MCF 10A (cell line): Measurements from ENCODE around the gene HIPK1. TPM values are rescaled to one million over a fixed set of nuclear protein-coding genes. Genes with fewer than 3 reads are reported as not detected.
A peak's percentile ranks its signal among the peaks of the same experiment; 100 is the strongest.

Experiments used
- BruUV-seq: library from RNA; stranded (reverse); fragments of 400-500 nt; replicated peaks from 2 replicates; lab custom pipeline; 2021; lab: Mats Ljungman, UMichigan
- CTCF ChIA-PET: fragments of 300-600 bp; sonication (Branson Sonifier 250); formaldehyde crosslinking; extraction: SDS; loops from one replicate; lab custom pipeline; 2021; ENCODE audit warnings: antibody characterized with exemption, inconsistent platforms; lab: Yijun Ruan, JAX
- POLR2A ChIA-PET: fragments of 300-600, 350-650 bp; sonication (Branson Sonifier 250); formaldehyde crosslinking; extraction: SDS; loops from one replicate; lab custom pipeline; 2020; ENCODE audit warnings: antibody characterized with exemption, inconsistent platforms; lab: Yijun Ruan, JAX
- DNase-seq: peaks from one replicate; pipeline ENCODE4 v3.0.0-alpha.2; 2018; ENCODE audit not compliant: unreplicated experiment
- H3K27ac Mint-ChIP-seq: one replicate; pipeline ENCODE4 v1.8.0; 2022; ENCODE audit warnings: mild to moderate bottlenecking, low read depth, mixed read lengths; ENCODE audit not compliant: unreplicated experiment
- H3K27me3 Mint-ChIP-seq: one replicate; pipeline ENCODE4 v1.8.0; 2022; ENCODE audit warnings: mixed read lengths; ENCODE audit not compliant: insufficient read depth, unreplicated experiment
- H3K36me3 Mint-ChIP-seq: one replicate; pipeline ENCODE4 v1.8.0; 2022; ENCODE audit warnings: mild to moderate bottlenecking, moderate library complexity, mixed read lengths; ENCODE audit not compliant: insufficient read depth, unreplicated experiment
- H3K4me1 Mint-ChIP-seq: one replicate; pipeline ENCODE4 v1.8.0; 2022; ENCODE audit warnings: mixed read lengths; ENCODE audit not compliant: insufficient read depth, unreplicated experiment
- H3K4me3 Mint-ChIP-seq: one replicate; pipeline ENCODE4 v1.8.0; 2022; ENCODE audit warnings: mild to moderate bottlenecking, moderate library complexity, mixed read lengths; ENCODE audit not compliant: unreplicated experiment
- H3K9me3 Mint-ChIP-seq: one replicate; pipeline ENCODE4 v1.8.0; 2022; ENCODE audit warnings: mixed read lengths; ENCODE audit not compliant: unreplicated experiment
- intact Hi-C: fragments of 100-400 bp; cut with micrococcal nuclease; formaldehyde crosslinking; loops from 2 replicates; pipeline ENCODE4 v1.14.1; 2022
- total RNA-seq: library from RNA; stranded (reverse); gene quantifications from 2 replicates; pipeline ENCODE4 v1.2.3, GENCODE V29; 2022
- TF ChIP-seq, protein P1 (sequence below): fragments of 200-600 bp; IDR thresholded peaks from one replicate; pipeline ENCODE4 v1.8.0; 2022; ENCODE audit warnings: antibody characterized with exemption, mild to moderate bottlenecking; ENCODE audit not compliant: unreplicated experiment

Gene HIPK1
- total RNA-seq, 1 experiment from 2014 or later, result 46.7 TPM

DNA sequence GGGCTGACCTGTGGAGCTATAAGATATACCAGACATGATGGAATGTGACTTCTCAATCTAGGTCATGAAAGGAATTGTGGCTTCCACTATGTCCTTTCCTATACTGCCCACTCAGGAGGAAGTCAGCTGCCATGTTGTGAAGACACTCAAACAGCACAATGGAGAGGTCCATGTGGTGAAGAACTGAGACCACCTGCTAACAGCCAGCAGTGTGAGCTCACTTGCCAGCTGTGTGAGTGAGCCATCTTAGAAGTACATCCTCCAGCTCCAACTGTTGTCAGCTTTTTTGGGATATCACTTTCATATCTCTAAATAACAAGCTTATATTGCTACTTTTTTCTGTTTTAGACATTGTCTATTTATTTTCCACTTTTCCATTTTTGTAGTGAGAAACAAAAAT is 79.9 kb downstream of the HIPK1 start:
- no TSS peak for BruUV-seq
- POLR2A ChIA-PET, result interaction anchor here (0.9 kb wide), 1 partner anchor 30 kb away, joined by 3 read pairs; the partner anchor contains the start of gene OLFML3
- CTCF ChIA-PET, result interaction anchor here (0.5 kb wide), 1 partner anchor 170 kb away, joined by 4 read pairs; no protein-coding TSS in a partner anchor
- no peak overlapping the region for H3K4me3 Mint-ChIP-seq
- H3K4me1 Mint-ChIP-seq, result peaks cover 6% of the 10 kb centered on the region
- no peaks in the 10 kb centered on the region for H3K9me3 Mint-ChIP-seq
- no peaks in the 10 kb centered on the region for H3K27me3 Mint-ChIP-seq
- peaks cover 6% of the 10 kb centered on the region for H3K36me3 Mint-ChIP-seq
- no peak for DNase-seq
- intact Hi-C loops, result no loop called here
- no peak overlapping the region for H3K27ac Mint-ChIP-seq
- TF ChIP-seq, protein P1, sequence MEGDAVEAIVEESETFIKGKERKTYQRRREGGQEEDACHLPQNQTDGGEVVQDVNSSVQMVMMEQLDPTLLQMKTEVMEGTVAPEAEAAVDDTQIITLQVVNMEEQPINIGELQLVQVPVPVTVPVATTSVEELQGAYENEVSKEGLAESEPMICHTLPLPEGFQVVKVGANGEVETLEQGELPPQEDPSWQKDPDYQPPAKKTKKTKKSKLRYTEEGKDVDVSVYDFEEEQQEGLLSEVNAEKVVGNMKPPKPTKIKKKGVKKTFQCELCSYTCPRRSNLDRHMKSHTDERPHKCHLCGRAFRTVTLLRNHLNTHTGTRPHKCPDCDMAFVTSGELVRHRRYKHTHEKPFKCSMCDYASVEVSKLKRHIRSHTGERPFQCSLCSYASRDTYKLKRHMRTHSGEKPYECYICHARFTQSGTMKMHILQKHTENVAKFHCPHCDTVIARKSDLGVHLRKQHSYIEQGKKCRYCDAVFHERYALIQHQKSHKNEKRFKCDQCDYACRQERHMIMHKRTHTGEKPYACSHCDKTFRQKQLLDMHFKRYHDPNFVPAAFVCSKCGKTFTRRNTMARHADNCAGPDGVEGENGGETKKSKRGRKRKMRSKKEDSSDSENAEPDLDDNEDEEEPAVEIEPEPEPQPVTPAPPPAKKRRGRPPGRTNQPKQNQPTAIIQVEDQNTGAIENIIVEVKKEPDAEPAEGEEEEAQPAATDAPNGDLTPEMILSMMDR, result no peak

DNA sequence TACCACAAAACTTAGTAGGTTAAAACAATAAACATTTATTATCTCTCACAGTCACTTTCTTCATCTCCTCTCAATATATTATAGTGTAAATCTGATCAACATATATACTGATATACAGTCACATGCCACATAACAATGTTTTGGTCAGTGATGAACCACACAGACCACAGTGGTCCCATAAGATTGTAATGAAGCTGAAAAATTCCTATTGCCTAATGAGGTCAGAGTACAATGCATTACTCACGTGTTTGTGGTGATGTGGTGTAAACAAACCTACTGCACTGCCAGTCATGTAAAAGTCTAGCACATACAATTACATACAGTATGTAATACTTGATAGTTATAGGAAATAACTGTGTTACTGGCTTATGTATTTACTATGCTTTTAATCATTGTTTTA is 80.3 kb downstream of the HIPK1 start:
- intact Hi-C loops, result no loop called here
- no peak overlapping the region for H3K4me3 Mint-ChIP-seq
- BruUV-seq, result no TSS peak
- POLR2A ChIA-PET, result interaction anchor here (0.9 kb wide), 1 partner anchor 31 kb away, joined by 3 read pairs; the partner anchor contains the start of gene OLFML3
- TF ChIP-seq, protein P1, result no peak
- no peaks in the 10 kb centered on the region for H3K27me3 Mint-ChIP-seq
- H3K4me1 Mint-ChIP-seq, result peaks cover 6% of the 10 kb centered on the region
- no peak overlapping the region for H3K27ac Mint-ChIP-seq
- H3K9me3 Mint-ChIP-seq, result no peaks in the 10 kb centered on the region
- CTCF ChIA-PET, result interaction anchor here (0.6 to 1.3 kb wide), 2 partner anchors 31 to 662 kb away, joined by 3 to 5 read pairs; partner anchors contain the start of gene OLFML3
- DNase-seq, result peak; percentile 40
- peaks cover 6% of the 10 kb centered on the region for H3K36me3 Mint-ChIP-seq

DNA sequence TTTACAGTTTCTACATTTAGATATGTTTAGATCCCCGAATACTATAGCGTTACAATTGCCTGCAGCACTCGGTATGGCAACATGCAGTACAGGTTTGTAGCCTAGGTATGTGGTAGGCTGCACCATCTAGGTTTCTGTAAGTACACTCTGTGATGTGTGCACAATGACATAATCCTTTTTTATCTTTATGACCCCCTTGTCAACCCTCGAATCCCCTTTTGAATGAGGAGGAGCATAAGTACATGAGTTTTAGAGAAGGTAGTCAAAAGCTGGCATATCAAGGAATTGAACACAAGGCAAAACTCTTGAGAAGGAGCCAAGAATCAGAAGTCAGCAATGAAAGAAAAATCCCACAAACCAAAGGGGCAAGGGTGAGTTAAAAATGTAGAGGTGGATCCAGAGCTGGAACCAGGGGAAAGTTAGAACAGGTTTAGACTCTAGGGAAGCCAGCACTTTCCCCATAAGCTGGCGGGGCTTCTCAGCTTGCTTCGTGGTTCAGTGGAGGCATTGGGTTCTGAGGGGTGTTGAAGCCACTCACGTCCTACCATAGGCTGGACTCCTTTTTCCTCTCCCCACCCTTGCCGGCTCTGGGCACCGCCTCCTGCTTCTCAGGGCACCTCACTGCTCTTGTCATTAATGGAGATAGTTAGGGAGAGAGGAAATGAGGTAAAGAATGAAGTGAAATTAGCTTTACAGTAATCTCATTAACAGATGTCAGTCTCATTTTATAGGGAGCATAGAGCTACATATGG is 81.5 kb downstream of the HIPK1 start:
- H3K4me1 Mint-ChIP-seq, result peaks cover 12% of the 10 kb centered on the region
- intact Hi-C loops, result no loop called here
- H3K27ac Mint-ChIP-seq, result no peak overlapping the region
- TF ChIP-seq, protein P1, result no peak
- ChIA-PET POLR2A (interaction anchor here (0.7 kb wide), 1 partner anchor 99 kb away, joined by 3 read pairs; no protein-coding TSS in a partner anchor), CTCF (interaction anchor here (0.7 to 1.3 kb wide), 4 partner anchors 32 to 420 kb away, joined by 3 to 5 read pairs (median 3); partner anchors contain the start of gene OLFML3)
- peaks cover 4% of the 10 kb centered on the region for H3K36me3 Mint-ChIP-seq
- no peaks in the 10 kb centered on the region for H3K9me3 Mint-ChIP-seq
- BruUV-seq, result no TSS peak
- DNase-seq, result no peak
- H3K27me3 Mint-ChIP-seq, result no peaks in the 10 kb centered on the region
- H3K4me3 Mint-ChIP-seq, result no peak overlapping the region

DNA sequence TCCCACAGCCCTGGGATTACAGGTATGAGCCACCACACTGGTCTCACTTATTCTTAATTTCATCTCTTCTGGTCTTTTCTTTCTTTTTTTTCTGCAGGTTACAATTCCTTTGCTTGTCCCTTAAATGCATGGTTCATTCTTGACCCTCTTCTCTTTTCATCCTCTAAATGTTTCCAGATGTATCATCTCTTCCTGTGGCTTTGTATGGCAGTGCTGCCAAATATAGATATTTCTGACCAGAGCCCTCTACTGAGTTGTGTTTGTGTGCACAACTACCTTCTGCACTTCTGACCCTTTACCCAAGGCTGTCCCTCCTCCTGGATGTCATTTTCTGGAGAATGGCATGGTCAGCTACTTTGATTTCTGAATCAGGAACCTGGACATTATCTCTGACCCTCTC is 82.7 kb downstream of the HIPK1 start:
- H3K4me3 Mint-ChIP-seq, result no peak overlapping the region
- no peak for DNase-seq
- intact Hi-C loops, result no loop called here
- no peaks in the 10 kb centered on the region for H3K36me3 Mint-ChIP-seq
- peaks cover 12% of the 10 kb centered on the region for H3K4me1 Mint-ChIP-seq
- H3K27me3 Mint-ChIP-seq, result no peaks in the 10 kb centered on the region
- BruUV-seq, result no TSS peak
- TF ChIP-seq, protein P1, result no peak
- H3K27ac Mint-ChIP-seq, result no peak overlapping the region
- POLR2A ChIA-PET, result no interaction called here
- CTCF ChIA-PET, result no interaction called here
- H3K9me3 Mint-ChIP-seq, result no peaks in the 10 kb centered on the region
